Activated CD8-positive, alpha-beta memory T cell treated with anti-CD3 and anti-CD28 coated beads, Interleukin-2, amount 50 U/mL, for 24 hours (primary cell): Measurements from ENCODE around the gene ATCAY.
"Not testable (repeated sequence)": the region's sequence is repeated elsewhere in the genome, so short reads cannot be mapped to it uniquely, and the experiment has no call there.

Experiments
- DNase-seq: peaks from one replicate; pipeline ENCODE4 v3.0.0-alpha.2; 2020; ENCODE audit errors: extremely low read depth

The ATCAY gene

GRCh38 chr19:3949294-3949693 lies 68.8 kb downstream of the ATCAY start:
- DNase-seq: no peak

GRCh38 chr19:3949997-3950859 lies 69.7 kb downstream of the ATCAY start:
- DNase-seq: no peak

DNA sequence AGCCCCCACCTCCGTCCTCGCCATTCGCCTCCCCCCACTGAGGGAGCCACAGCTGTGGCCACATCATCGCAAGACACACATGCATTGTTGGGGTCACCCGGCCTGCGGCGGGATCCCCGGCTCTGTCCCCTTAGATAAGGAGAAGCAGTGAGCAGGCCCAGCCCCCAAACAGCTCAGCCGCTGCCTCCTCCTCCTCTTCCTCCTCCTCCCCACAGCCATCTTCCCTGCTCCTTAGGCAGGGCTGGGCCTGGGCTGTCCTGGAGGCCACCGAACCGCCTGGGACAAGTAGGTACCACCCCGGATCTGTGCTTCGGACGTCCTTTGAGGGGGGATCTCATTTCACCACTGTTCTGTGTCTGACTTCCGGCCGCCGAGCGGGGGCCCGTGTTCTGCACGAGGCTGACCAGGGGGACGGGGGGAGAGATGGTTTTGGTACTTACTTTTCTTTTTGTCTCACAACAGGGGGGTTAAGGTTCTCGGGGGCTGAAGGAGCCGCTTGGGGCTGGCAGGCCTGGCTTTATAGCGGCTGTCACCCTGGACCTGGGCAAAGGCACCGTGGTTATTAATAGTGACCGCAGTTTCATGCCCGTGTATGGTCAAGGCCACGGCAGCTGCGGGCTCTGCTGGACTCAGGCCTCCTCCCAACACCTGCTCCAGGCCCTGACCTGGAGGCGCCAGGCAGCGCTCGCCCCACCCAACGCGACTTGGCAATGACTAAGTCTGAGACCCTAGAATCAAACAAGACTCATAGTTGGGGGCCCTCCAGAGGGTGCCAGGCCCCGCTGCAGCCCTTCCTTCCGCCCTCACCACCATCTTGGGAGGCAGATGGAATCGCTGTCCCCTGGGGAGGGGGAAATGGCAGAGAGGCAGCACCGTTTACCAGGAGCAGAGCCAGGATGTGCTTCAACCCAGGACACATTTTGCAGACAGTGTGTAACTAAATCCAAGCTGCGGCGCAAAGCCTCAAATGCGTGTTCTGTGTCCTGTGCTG lies 70.7 kb downstream of the ATCAY start:
- no peak for DNase-seq

GRCh38 chr19:3952755-3953276 lies 72.3 kb downstream of the ATCAY start:
- DNase-seq: not testable (repeated sequence)

GRCh38 chr19:3954107-3954506 lies 73.6 kb downstream of the ATCAY start:
- no peak for DNase-seq

- not testable (repeated sequence) for DNase-seq
Observed at GRCh38 chr19:3955276-3955675, 74.8 kb downstream of the ATCAY start.

DNA sequence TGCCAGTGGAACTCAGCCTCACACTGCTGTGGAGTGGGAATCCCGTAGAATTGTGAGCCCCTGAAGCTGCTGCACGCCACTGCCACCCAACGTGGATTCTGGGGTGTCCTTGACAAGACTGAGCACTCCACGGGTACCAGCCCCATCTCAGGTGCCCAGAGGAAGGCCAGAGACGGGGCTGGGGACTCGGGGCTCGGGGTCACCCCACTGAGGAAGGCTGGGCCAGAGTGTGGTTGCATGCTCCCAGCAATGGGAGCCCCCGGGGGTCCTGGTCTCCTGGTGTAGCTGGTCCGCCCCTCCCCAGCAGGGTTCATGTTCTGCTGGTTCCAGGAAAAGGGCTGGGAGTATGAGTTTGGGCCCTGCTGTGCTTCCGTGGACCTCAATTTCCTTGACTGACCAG lies 75.2 kb downstream of the ATCAY start:
- no peak for DNase-seq

DNA sequence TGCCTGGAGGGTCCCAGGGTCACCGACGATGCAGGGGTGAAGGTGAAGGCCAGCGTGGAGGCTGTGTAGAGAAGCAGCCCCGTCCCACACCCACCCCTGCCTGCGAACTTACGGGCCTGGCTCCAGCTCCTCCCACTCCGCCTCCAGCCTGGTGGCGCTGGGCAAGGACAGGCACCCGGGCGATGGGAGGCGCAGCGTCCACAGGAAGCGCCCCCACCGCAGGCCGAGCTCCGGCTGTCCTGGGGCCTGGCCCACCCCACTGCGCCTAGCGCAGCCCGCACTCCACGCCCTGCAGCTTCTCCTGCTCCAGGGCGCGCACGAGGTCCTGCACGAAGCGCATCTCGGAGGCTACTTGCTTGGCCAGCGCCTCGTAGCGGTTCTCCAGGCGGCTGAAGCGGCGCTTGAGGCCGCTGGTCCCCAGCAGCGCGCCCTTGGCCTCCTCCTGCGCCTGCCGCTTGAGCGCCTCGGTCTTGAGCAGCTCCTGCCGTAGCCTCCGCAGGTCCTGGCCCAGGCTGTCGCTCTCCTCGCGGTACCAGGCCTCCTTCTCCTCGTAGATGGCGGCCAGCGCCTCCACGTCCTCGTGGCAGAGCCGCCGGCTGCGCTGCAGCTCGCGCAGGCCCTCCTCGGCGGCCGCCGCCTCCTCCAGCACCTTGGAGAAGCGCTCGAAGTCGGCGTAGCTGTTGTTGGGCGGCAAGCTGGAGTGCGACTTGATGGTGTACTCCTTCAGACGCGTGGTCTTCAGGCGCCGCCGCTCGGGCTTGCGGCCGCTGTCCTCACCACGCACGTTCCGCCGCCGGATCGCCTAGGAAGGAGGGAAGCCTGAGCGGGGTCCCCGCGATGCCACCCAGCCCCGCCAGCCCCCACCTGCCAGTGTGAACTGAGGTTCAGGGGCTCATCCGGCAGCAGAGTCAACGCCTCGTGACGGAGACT lies 78.6 kb downstream of the ATCAY start:
- no peak for DNase-seq

- DNase-seq: no peak
Observed at GRCh38 chr19:3959766-3960131, 79.3 kb downstream of the ATCAY start.

GRCh38 chr19:3961007-3961406 lies 80.5 kb downstream of the ATCAY start:
- no peak for DNase-seq

DNA sequence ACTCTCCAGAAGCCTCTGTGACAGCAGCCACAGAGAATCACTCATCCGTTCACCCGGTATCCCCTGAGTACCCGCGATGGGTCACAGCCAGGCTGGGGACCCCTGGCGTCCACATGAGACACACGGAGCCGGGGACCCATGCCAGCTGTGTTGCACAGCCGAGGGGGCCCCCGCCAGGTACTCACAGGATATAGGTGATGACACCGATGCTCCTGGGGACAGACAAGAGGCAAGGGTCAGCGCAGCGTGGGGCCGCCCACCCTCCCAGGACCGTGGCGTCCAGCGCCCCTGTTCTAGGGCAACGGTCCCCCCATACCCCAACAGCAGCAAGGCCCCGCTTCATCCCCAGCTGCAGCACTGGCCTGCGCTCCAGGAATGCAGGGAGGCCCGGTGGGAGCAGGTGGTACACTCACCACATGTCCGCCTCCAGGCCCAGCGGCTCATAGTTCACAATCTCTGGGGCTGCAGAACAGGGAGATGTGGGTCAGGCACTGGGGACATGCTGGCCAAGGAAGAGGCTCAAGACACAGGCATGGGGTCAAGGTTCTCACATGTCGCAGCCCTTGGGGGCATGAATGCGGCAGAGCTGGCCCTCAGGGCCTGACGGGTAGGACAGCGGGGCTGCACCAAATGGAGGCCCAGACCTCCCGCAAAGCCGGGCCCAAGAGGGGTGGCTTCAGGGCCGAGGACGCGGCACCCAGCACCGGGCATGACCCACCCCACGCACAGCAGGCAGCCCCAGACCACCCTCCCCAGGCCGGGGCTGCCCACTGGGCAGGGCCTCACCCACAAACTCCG lies 83.2 kb downstream of the ATCAY start:
- DNase-seq: no peak

- DNase-seq: no peak
Observed at GRCh38 chr19:3964256-3965194, 84.0 kb downstream of the ATCAY start.

- DNase-seq: no peak
Observed at GRCh38 chr19:3966051-3967017, 85.8 kb downstream of the ATCAY start.

DNA sequence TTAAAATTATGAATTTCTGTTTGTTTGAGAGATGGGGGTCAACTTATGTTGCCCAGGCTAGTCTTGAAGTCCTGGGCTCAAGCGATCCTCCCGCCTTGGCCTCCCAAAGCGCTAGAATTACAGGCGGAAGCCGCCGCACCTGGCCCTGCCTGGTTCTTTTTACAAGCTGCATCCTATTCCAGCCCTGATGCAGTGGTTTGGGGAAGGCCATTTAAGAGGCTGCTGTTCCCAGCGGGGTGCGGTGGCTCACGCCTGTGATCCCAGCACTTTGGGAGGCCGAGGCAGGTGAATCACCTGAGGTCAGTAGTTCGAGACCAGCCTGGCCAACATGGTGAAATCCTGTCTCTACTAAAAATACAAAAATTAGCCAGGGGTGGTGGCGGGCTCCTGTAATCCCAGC lies 87.5 kb downstream of the ATCAY start:
- not testable (repeated sequence) for DNase-seq

DNA sequence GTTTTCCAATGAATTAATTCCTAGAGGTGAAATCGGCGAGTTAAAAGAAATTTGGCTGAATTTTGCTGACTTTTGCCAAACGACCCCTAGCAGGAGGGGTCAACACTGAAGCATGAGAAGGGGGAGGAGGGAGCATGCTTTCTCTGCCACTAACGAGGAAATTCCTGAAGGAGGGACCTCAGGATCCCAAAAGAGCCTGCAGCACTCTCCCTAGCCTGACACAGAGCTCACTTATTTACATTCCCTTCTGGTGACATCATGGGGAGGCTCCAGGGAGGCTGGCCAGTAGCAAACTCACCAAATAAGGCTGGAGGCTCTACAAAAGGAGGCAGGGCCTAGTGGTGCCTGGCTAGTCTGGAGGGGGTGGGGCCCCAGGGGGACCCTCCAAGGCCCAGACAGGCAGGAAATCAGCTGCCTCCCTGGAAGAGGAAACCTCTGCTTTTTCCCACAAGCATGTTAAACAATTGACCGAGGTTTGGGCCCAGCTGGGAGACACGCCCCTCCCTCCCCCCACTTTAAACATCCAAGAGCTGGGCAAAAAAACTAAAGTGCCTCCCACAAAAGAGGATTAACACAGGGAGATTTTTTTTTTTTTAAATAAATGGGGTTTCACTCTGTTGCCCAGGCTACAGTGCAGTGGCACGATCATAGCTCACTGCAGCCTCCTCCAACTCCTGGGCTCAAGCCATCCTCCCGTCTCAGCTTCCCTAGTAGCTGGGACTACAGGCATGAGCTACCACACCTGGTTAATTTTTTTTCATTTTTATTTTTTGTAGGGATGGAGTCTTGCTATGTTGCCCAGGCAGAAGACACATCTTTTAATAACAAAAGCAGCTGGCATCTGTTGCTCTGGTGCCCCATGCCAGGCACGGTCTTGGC lies 88.3 kb downstream of the ATCAY start:
- no peak for DNase-seq

DNA sequence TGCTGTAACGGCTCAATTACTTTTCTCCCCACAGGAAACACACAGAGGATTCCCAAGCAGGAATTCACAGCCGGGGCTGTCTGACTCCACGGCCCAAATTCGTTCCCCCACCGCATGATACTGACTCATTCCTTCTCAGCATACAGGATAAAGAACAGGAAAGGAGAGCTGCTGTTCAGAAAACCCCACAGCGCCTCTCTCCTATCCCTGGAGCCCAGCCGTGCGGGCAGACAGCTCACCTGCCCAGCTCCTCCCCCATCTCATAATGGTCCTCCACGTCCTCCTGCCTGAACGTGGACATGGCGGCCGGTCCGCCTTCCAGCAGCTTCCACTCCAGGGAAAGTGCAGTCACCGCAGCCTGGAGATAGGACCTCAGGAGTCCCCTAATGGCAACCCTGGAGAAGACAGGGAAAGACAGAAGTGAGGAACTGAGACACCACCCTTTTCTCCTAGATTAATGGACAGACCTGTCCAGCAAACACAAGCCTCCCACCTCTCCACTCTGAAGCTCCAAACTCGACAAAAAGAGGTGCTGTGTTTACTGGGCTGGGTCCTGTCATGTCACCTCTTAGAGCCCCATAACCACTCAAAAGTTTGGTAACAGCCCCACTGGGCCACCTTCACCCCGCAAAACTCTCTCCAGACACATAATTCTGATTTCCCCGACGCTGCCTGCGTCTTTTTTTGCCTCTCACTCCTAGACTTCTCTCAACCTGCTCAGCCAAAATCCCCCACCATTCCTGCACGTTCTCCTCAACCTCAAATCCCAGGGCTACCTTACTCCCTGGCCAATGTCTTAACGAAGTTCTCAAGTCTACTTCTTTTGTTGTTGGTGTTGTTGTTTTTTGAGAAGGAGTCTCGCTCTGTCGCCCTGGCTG lies 89.2 kb downstream of the ATCAY start:
- DNase-seq: no peak
